MV-4-11 (cell line): ENCODE results near the gene TLR5.

Source experiments
- DNase-seq: peaks from one replicate; lab custom pipeline; 2025; lab: John Stamatoyannopoulos, UW

TLR5 gene

GRCh38 chr1:223110952-223111351, 32.1 kb downstream of the TLR5 start:
- no peak for DNase-seq

DNA sequence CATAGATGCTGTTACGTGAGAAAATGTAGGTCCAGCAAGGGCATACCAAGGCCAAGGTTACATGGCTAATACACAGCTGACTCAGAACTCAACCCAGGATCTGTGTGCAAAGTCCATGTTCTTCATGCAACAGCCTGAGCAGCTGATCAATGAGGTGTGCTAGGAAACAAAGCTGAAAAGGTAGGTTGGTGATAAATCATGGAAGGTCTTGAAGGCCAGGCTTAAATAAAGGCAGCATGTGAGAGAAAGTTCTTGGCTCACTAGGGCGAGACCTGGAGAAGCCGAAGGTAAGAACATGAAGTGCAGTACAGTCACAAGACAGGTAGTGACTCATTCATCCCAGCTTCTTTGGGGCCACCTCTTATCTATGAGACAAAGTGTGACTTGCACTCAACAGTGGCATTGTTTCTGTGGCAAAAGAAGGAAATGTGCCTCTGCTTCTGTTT, 33.4 kb downstream of the TLR5 start:
- no peak for DNase-seq

GRCh38 chr1:223106856-223107255, 36.2 kb downstream of the TLR5 start:
- DNase-seq = peak; percentile 5

GRCh38 chr1:223105568-223105967, 37.5 kb downstream of the TLR5 start:
- DNase-seq = no peak

GRCh38 chr1:223102797-223103533, 40.1 kb downstream of the TLR5 start:
- DNase-seq = no peak

- DNase-seq = no peak
These were observed 45.3 kb downstream of the TLR5 start for GRCh38 chr1:223097713-223098112.

DNA sequence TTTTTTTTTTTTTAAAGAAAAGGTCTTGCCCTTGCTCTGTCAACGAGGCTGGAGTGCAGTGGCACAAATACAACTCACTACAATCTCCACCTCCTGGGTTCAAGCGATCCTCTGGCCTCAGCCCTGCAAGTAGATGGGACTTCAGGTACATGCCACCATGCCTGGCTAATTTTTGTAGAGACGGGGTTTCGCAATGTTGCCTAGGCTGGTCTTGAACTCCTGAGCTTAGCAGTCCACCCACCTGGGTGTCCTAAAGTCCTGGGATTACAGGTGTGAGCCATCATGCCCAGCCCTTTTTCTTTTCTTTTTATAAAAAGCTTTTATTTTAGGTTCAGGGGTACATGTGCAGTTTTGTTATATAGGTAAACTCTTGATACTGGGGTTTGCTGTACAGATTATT, 47.2 kb downstream of the TLR5 start:
- DNase-seq = no peak

DNA sequence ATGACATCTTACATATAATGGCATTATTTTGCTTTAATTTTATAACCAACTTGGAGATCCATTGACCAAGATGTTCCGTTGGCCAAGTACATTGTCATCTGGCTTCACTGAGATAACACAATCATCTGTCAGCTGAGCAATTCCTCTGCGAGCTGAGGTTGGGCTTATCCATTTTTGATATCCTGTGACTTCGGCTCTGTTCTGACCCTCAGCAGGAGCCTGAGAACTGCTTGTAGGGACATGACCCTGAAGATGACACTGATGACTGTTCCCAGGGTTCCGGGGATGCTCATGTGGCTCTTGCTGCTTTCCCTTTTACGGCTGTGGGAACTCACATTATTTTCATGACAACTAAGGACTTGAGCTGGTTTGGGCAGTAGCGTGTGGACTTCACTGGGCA, 51.2 kb downstream of the TLR5 start:
- DNase-seq = no peak

- no peak for DNase-seq
These were observed 53.8 kb downstream of the TLR5 start for GRCh38 chr1:223089250-223089649.

GRCh38 chr1:223088713-223089240, 54.3 kb downstream of the TLR5 start:
- no peak for DNase-seq

GRCh38 chr1:223087291-223088255, 55.5 kb downstream of the TLR5 start:
- no peak for DNase-seq

GRCh38 chr1:223084464-223084866, 58.6 kb downstream of the TLR5 start:
- no peak for DNase-seq

GRCh38 chr1:223083831-223084230, 59.2 kb downstream of the TLR5 start:
- DNase-seq = no peak

GRCh38 chr1:223082914-223083313, 60.1 kb downstream of the TLR5 start:
- DNase-seq = no peak

GRCh38 chr1:223081181-223081994, 61.7 kb downstream of the TLR5 start:
- DNase-seq = peak; percentile 59

GRCh38 chr1:223079498-223079897, 63.5 kb downstream of the TLR5 start:
- DNase-seq = no peak

DNA sequence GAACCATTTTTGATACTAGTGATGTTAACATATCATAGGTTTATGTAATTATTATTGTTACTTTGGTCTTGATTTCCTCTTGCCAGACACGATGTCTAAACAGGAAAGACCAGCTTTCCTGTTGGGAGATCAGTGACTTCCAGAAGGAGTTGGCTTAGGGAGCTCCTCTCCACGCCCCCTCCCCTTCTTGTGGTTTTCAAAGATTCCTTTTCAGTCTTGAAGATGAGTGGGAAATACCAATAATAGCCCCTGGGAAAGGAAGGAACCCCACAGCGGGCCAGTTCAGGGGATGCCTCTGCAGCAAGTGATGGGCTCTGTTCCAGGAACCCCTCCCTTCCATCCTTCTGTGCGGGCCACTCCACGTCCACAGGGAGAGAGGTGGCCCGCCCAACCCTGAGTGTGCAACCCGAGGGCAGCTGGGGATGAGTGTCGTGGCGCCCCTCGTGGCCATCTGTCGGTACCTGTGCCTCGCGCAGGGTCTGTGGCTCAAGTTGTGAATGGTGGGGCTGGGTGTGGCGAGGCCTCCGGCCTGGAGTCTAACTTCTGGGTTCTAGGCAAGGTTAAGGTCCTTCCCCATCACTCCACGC, 65.7 kb downstream of the TLR5 start:
- no peak for DNase-seq

- DNase-seq = no peak
These were observed 66.7 kb downstream of the TLR5 start for GRCh38 chr1:223076362-223076761.

DNA sequence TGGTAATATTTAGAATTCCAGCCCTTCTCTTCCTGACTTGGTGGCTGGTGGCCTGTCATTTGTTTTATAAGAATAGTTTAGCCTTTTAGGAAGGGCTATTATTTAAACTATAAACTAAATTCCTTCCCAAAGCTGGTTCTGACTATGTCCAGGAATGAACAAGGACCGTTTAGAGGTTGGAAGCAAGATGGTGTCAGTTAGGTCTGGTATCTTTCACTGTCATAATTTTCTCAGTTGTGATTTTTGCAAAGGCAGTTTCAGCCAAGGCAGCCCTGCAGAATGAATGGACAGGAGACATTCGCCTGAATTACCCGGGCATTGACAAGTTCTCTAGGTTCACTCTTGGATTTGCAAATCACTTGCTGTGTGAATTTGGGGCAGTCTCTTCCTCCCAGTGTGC, 67.2 kb downstream of the TLR5 start:
- no peak for DNase-seq

- no peak for DNase-seq
These were observed 68.4 kb downstream of the TLR5 start for GRCh38 chr1:223074445-223075300.
